BE2C (cell line): Measurements from ENCODE around the gene PRRT3. TPM values are rescaled to one million over a fixed set of nuclear protein-coding genes. Genes with fewer than 3 reads are reported as not detected.
A peak's percentile ranks its signal among the peaks of the same experiment; 100 is the strongest.

Experiments used
- DNase-seq: peaks from one replicate; pipeline ENCODE4 v3.0.0-alpha.2; 2020
- H3K27me3 ChIP-seq: fragments of 250-450 bp; sonication (Bioruptor Pico); 2 replicates; pipeline ENCODE4 v1.5.1; 2020; ENCODE audit warnings: mild to moderate bottlenecking
- H3K36me3 ChIP-seq: fragments of 250-450 bp; sonication (Bioruptor Pico); 2 replicates; pipeline ENCODE4 v1.5.1; 2020; ENCODE audit warnings: mild to moderate bottlenecking
- H3K4me1 ChIP-seq: fragments of 250-450 bp; sonication (Bioruptor Pico); 2 replicates; pipeline ENCODE4 v1.5.1; 2020
- H3K4me3 ChIP-seq: 2 replicates; pipeline ENCODE4 v1.5.1; 2011; ENCODE audit warnings: low read depth, low read length
- H3K9me3 ChIP-seq: fragments of 250-450 bp; sonication (Bioruptor Pico); 2 replicates; pipeline ENCODE4 v1.5.1; 2020
- polyA plus RNA-seq: library from polyadenylated mRNA; unstranded; fragments of >200 nt; gene quantifications from one replicate; pipeline ENCODE4 v1.2.1, GENCODE V29; 2012; ENCODE audit warnings: low read depth, missing spikeins; ENCODE audit not compliant: insufficient read length, insufficient read depth
- TF ChIP-seq, protein P1 (sequence below): IDR thresholded peaks from 2 replicates; pipeline ENCODE4 v1.5.1; 2012; ENCODE audit warnings: mild to moderate bottlenecking, low read depth, low read length

PRRT3 gene
- polyA plus RNA-seq, result 3.5 TPM

GRCh38 chr3:9951962-9952805 lies at the start of gene PRRT3:
Gene PRRT3 (minus strand): TSS chr3:9952408. CDS start chr3:9950115, 2,293 bp downstream.
- Histone ChIP-seq H3K4me1 (peaks cover 4% of the 10 kb centered on the region; the same call in 1 of the 2 replicates), H3K36me3 (no peaks in the 10 kb centered on the region), H3K9me3 (no peaks in the 10 kb centered on the region), H3K27me3 (no peaks in the 10 kb centered on the region), H3K4me3 (peak within 1 kb of the TSS; percentile 46)
- DNase-seq, result peak; percentile 28
- TF ChIP-seq, protein P1, sequence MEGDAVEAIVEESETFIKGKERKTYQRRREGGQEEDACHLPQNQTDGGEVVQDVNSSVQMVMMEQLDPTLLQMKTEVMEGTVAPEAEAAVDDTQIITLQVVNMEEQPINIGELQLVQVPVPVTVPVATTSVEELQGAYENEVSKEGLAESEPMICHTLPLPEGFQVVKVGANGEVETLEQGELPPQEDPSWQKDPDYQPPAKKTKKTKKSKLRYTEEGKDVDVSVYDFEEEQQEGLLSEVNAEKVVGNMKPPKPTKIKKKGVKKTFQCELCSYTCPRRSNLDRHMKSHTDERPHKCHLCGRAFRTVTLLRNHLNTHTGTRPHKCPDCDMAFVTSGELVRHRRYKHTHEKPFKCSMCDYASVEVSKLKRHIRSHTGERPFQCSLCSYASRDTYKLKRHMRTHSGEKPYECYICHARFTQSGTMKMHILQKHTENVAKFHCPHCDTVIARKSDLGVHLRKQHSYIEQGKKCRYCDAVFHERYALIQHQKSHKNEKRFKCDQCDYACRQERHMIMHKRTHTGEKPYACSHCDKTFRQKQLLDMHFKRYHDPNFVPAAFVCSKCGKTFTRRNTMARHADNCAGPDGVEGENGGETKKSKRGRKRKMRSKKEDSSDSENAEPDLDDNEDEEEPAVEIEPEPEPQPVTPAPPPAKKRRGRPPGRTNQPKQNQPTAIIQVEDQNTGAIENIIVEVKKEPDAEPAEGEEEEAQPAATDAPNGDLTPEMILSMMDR, result no peak

GRCh38 chr3:10000686-10001085 lies 48.5 kb upstream of the PRRT3 start:
- Histone ChIP-seq H3K9me3 (no peaks in the 10 kb centered on the region), H3K36me3 (no peaks in the 10 kb centered on the region), H3K4me1 (no peaks in the 10 kb centered on the region), H3K4me3 (no peak overlapping the region), H3K27me3 (no peaks in the 10 kb centered on the region)
- DNase-seq, result no peak
- TF ChIP-seq, protein P1, result no peak

GRCh38 chr3:9994086-9994844 lies 42.1 kb upstream of the PRRT3 start:
- Histone ChIP-seq H3K36me3 (no peaks in the 10 kb centered on the region), H3K4me3 (no peak overlapping the region), H3K27me3 (no peaks in the 10 kb centered on the region), H3K4me1 (no peaks in the 10 kb centered on the region), H3K9me3 (no peaks in the 10 kb centered on the region)
- no peak for DNase-seq
- TF ChIP-seq, protein P1, result no peak

- Histone ChIP-seq H3K4me3 (peak overlapping the region; percentile 91), H3K9me3 (no peaks in the 10 kb centered on the region), H3K36me3 (no peaks in the 10 kb centered on the region), H3K27me3 (no peaks in the 10 kb centered on the region), H3K4me1 (no peaks in the 10 kb centered on the region)
- no peak for DNase-seq
- TF ChIP-seq, protein P1, result no peak
Observed at GRCh38 chr3:9986230-9986725, 34.1 kb upstream of the PRRT3 start.

DNA sequence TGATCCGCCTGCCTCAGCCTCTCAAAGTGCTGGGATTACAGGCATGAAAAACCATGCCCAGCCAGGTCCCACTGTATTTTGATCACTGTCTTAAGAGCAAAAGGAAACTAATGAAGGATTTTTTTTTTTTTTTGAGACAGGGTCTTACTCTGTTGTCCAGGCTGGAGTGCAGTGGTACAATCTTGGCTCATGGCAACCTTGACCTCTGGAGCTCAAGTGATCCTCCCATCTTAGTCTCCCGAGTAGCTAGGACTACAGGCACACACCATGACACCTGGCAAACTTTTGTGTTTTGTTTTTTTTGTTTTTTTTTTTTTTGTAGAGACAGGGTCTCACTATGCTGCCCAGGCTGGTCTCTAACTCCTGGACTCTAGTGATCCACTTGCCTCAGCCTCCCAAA lies 28.0 kb upstream of the PRRT3 start:
- TF ChIP-seq, protein P1, result no peak
- Histone ChIP-seq H3K27me3 (no peaks in the 10 kb centered on the region), H3K4me1 (no peaks in the 10 kb centered on the region), H3K36me3 (no peaks in the 10 kb centered on the region), H3K9me3 (no peaks in the 10 kb centered on the region), H3K4me3 (no peak overlapping the region)
- no peak for DNase-seq
